Esophagus squamous epithelium (tissue), 5 donors: ENCODE measurements around the gene TPO. TPM values are rescaled to one million over a fixed set of nuclear protein-coding genes. Genes with fewer than 3 reads are reported as not detected.
"Not testable (repeated sequence)": the region's sequence is repeated elsewhere in the genome, so short reads cannot be mapped to it uniquely, and the experiment has no call there.

ENCODE experiments used
- DNase-seq: peaks from one replicate; lab custom pipeline; 2025; lab: John Stamatoyannopoulos, UW
- H3K27ac ChIP-seq, 4 donors: fragments of 200-600 bp; sonication (generic); one replicate each; pipeline ENCODE4 v1.5.1; 2016 to 2019; ENCODE audit warnings: mild to moderate bottlenecking in 1 of 4
- H3K27me3 ChIP-seq, 4 donors: fragments of 200-600 bp; sonication (generic); 1 replicate in 3 of 4; 2 replicates in 1 of 4; pipeline versions ENCODE4 v1.5.1 to v1.6.0; 2017 to 2021; ENCODE audit warnings: antibody characterized with exemption in 1 of 4
- H3K36me3 ChIP-seq, 3 donors: fragments of 200-600 bp; sonication (generic); one replicate each; pipeline ENCODE4 v1.5.1; 2016 to 2019
- H3K4me1 ChIP-seq, 3 donors: fragments of 200-600 bp; sonication (generic); one replicate each; pipeline ENCODE4 v1.5.1; 2017 to 2019
- H3K4me3 ChIP-seq, 4 donors: fragments of 200-600 bp; sonication (generic); 1 replicate in 3 of 4; 2 replicates in 1 of 4; pipeline ENCODE4 v1.5.1; 2016 to 2019; ENCODE audit warnings: mild to moderate bottlenecking in 2 of 4, moderate library complexity in 1 of 4
- H3K9me3 ChIP-seq, 3 donors: fragments of 200-600 bp; sonication (generic); one replicate each; pipeline ENCODE4 v1.5.1; 2016 to 2019
- CTCF ChIP-seq, 6 experiments: fragments of 450-650 bp in 4 of 6; fragments of 200-600 bp in 2 of 6; sonication (generic) in 2 of 6; IDR thresholded peaks; one replicate each; pipeline ENCODE4 v1.5.1; 2016 to 2019; ENCODE audit warnings: antibody characterized with exemption in 6 of 6, mild to moderate bottlenecking in 4 of 6, moderate library complexity in 4 of 6
- POLR2A ChIP-seq, 4 donors: fragments of 450-650 bp; IDR thresholded peaks; one replicate each; pipeline ENCODE4 v1.6.1; 2017; ENCODE audit warnings: antibody characterized with exemption in 4 of 4, mild to moderate bottlenecking in 4 of 4, moderate library complexity in 3 of 4
- WGBS, 2 donors: methylation state at CpG; one replicate each; pipeline ENCODE4 v1.1.5; 2018; 5-methylcytosine and 5-hydroxymethylcytosine counted together
- intact Hi-C: fragments of 100-400 bp; cut with DNase I; formaldehyde crosslinking; loops from one replicate; pipeline ENCODE4 v1.15.0; 2022
- total RNA-seq, 4 donors: library from RNA; depleted of rRNA; stranded (reverse); fragments of >200 nt; gene quantifications; one replicate each; pipeline ENCODE4 v1.1.0, GENCODE V29; 2016
- donor health status: DM: yes; HTN: yes; CAD: no.

Gene TPO
- total RNA-seq, 4 donors from 2014 or later, result 0.31 to 4.6 (median 2.7) TPM

GRCh38 chr2:1563084-1563857 is 150.0 kb downstream of the TPO start:
- no peak for DNase-seq
- Histone ChIP-seq H3K4me3 (no peak overlapping the region), H3K9me3 (no peaks in the 10 kb centered on the region), H3K27me3 (no peaks in the 10 kb centered on the region), H3K36me3 (no peaks in the 10 kb centered on the region), H3K27ac (no peak overlapping the region), H3K4me1 (no peaks in the 10 kb centered on the region)
- TF ChIP-seq POLR2A (IDR thresholded peaks at IDR 0.05) (no peak), CTCF (IDR thresholded peaks at IDR 0.05) (no peak)
- 82 to 86% methylated on average over 20 to 26 of the region's 32 CpGs for WGBS, 2 donors
- intact Hi-C loops, result no loop called here

DNA sequence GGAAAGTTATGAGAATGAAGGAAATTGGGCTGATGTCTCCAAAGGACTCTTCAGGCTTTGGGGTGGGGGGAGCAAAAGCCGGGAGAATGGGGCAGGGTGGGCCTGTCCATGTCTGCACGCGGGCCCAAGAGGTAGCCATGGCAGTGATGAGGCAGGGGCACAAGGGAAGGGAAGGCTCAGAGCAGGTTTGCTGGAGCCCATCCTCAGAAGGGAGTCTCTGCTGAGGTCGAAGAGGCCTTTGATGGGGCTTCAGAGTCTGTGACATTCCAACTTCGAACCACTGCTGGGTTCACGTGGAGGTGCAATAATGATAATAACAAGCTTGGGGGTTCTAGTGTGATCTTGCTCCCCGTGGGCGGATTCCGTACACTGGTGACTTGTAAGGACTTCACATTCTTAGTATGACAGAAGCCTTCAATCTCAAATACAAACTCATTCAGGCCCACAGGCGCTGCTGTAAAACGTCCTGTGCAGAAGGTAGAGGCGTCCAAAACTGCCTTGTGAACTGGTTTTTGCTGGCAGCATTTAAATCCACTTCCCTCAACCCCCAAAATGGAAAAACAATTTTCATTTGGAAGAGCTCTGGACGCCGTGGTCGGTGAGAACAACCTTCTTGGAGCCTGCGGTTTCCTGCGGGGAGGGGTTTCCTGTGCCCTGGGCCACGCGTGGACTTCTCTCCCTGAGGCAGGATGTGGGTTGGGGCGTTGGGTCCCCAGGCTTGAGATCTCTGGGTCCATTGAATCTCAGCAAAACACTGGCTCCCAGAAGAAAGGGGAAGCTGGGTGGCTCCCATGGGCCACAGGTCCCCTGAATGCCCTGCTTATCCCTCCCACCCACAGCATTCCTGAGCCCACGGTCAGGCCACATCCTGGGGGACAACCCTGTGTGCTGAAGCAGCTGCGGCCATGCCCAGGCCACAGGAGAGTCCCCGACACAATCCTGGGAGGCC is 151.0 kb downstream of the TPO start:
- H3K9me3 ChIP-seq, result no peaks in the 10 kb centered on the region
- H3K27ac ChIP-seq, result no peak overlapping the region
- intact Hi-C loops, result no loop called here
- DNase-seq, result no peak
- no peaks in the 10 kb centered on the region for H3K36me3 ChIP-seq
- 63 to 72% methylated on average over 12 to 15 of the region's 23 CpGs for WGBS, 2 donors
- H3K4me3 ChIP-seq, result no peak overlapping the region
- no peaks in the 10 kb centered on the region for H3K27me3 ChIP-seq
- no peak for TF ChIP-seq POLR2A (IDR thresholded peaks at IDR 0.05)
- no peak for TF ChIP-seq CTCF (IDR thresholded peaks at IDR 0.05)
- no peaks in the 10 kb centered on the region for H3K4me1 ChIP-seq

GRCh38 chr2:1567556-1568344 is 154.5 kb downstream of the TPO start:
- Histone ChIP-seq H3K4me1 (no peaks in the 10 kb centered on the region), H3K27ac (no peak overlapping the region), H3K27me3 (peaks cover 0 to 13% (median 0%) of the 10 kb centered on the region in 4 donors), H3K4me3 (no peak overlapping the region), H3K36me3 (no peaks in the 10 kb centered on the region), H3K9me3 (no peaks in the 10 kb centered on the region)
- TF ChIP-seq POLR2A (IDR thresholded peaks at IDR 0.05) (no peak), CTCF (IDR thresholded peaks at IDR 0.05) (no peak)
- intact Hi-C loops, result no loop called here
- DNase-seq, result no peak
- 93 to 95% methylated on average over 24 to 25 of the region's 34 CpGs for WGBS, 2 donors

GRCh38 chr2:1568345-1568668 is 155.0 kb downstream of the TPO start:
- peaks cover 0 to 13% (median 0%) of the 10 kb centered on the region in 4 donors for H3K27me3 ChIP-seq
- H3K4me3 ChIP-seq, H3K9me3 ChIP-seq, DNase-seq, H3K4me1 ChIP-seq, H3K36me3 ChIP-seq, H3K27ac ChIP-seq, intact Hi-C loops: not testable (repeated sequence)
- WGBS, 2 donors, result 95 to 96% methylated on average over 19 to 29 of the region's 39 CpGs

DNA sequence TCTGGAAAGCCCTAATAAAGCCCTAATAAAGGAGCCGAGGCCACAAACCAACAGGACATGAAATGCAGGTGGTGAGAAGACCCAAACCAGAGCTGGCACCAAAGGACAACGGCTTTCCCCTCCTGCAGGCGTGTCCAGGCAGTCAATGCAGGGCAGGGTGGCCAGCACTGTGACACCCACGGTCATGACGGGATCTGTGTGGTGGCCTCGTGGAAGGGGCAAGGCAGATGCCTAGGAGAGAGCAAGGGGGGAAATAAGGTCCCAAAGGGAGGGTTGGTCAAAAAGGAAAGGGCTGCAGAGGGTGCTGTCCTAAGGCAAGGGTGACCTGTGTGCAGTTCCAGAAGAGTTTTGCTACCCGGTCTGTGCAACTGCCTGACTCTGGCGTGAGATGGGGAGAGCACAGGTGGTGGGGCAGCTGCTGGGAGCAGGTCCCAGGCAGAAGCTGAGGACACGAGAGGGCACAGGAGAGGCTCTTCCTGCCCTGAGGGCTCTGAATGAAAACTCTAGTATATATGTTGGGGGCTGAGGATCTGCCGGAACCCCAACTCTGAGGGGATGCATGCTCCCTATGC is 156.7 kb downstream of the TPO start:
- intact Hi-C loops, result no loop called here
- H3K27ac ChIP-seq, result no peak overlapping the region
- 71 to 74% methylated on average over 8 to 10 of the region's 10 CpGs for WGBS, 2 donors
- H3K27me3 ChIP-seq, result peaks cover 0 to 13% (median 0%) of the 10 kb centered on the region in 4 donors
- no peak for TF ChIP-seq CTCF (IDR thresholded peaks at IDR 0.05)
- H3K9me3 ChIP-seq, result no peaks in the 10 kb centered on the region
- no peaks in the 10 kb centered on the region for H3K36me3 ChIP-seq
- H3K4me1 ChIP-seq, result no peaks in the 10 kb centered on the region
- H3K4me3 ChIP-seq, result no peak overlapping the region
- no peak for DNase-seq
